Gastroesophageal sphincter (tissue), 4 donors: ENCODE measurements around the gene SHISA2. TPM values are rescaled to one million over a fixed set of nuclear protein-coding genes. Genes with fewer than 3 reads are reported as not detected.

Source experiments
- ATAC-seq: fragments of 150-250 bp; one replicate; pipeline ENCODE4 v1.9.1; 2016; ENCODE audit warnings: mild to moderate bottlenecking, moderate library complexity
- H3K27ac ChIP-seq, 4 donors: fragments of 200-600 bp; sonication (generic) in 3 of 4; 1 replicate in 3 of 4; 2 replicates in 1 of 4; pipeline ENCODE4 v1.5.1; 2016 to 2019
- H3K27me3 ChIP-seq: fragments of 200-600 bp; sonication (generic); one replicate; pipeline ENCODE4 v1.5.1; 2019
- H3K36me3 ChIP-seq, 2 donors: fragments of 200-600 bp; sonication (generic); one replicate each; pipeline ENCODE4 v1.5.1; 2019; ENCODE audit warnings: control low read depth in 1 of 2
- H3K4me1 ChIP-seq, 3 donors: fragments of 200-600 bp; sonication (generic); 1 replicate in 2 of 3; 2 replicates in 1 of 3; pipeline ENCODE4 v1.5.1; 2016 to 2019; ENCODE audit warnings: control low read depth in 2 of 3
- H3K4me3 ChIP-seq, 2 donors: fragments of 200-600 bp; sonication (generic); one replicate each; pipeline ENCODE4 v1.5.1; 2019; ENCODE audit warnings: mild to moderate bottlenecking in 1 of 2, moderate library complexity in 1 of 2
- H3K9me3 ChIP-seq, 3 donors: fragments of 200-600 bp; sonication (generic); one replicate each; pipeline ENCODE4 v1.5.1; 2017 to 2019; ENCODE audit warnings: control low read depth in 2 of 3
- CTCF ChIP-seq, 4 experiments: fragments of 200-600 bp in 2 of 4; fragments of 450-650 bp in 2 of 4; sonication (generic) in 1 of 4; IDR thresholded peaks; one replicate each; pipeline ENCODE4 v1.5.1; 2017 to 2019; ENCODE audit warnings: antibody characterized with exemption in 4 of 4, mild to moderate bottlenecking in 2 of 4, moderate library complexity in 2 of 4
- EP300 ChIP-seq: sonication (generic); formaldehyde crosslinking; IDR thresholded peaks from one replicate; pipeline ENCODE4 v1.6.1; 2017; ENCODE audit warnings: antibody characterized with exemption, mild to moderate bottlenecking
- POLR2A ChIP-seq, 2 donors: fragments of 450-650 bp; IDR thresholded peaks; one replicate each; pipeline ENCODE4 v1.6.1; 2017; ENCODE audit warnings: antibody characterized with exemption in 2 of 2, mild to moderate bottlenecking in 2 of 2, moderate library complexity in 1 of 2
- POLR2AphosphoS5 ChIP-seq: sonication (generic); formaldehyde crosslinking; IDR thresholded peaks from one replicate; pipeline ENCODE4 v1.6.1; 2017; ENCODE audit warnings: antibody characterized with exemption
- WGBS, 2 donors: methylation state at CpG; one replicate each; pipeline ENCODE4 v1.1.5; 2018; ENCODE audit warnings: low coverage in 1 of 2; 5-methylcytosine and 5-hydroxymethylcytosine counted together
- total RNA-seq, 4 donors: library from RNA; depleted of rRNA; stranded (reverse); fragments of >200 nt; gene quantifications; one replicate each; pipeline ENCODE4 v1.1.0, GENCODE V29; 2016

SHISA2 gene
- total RNA-seq, 4 donors from 2014 or later = 0.47 to 3.1 (median 0.71) TPM

GRCh38 chr13:26016189-26016588 is 35.6 kb downstream of the SHISA2 start:
- H3K27ac ChIP-seq = no peak overlapping the region
- H3K4me1 ChIP-seq = peaks cover 0 to 6% (median 0%) of the 10 kb centered on the region in 3 donors
- TF ChIP-seq POLR2A (IDR thresholded peaks at IDR 0.05) (no peak), EP300 (no peak), CTCF (IDR thresholded peaks at IDR 0.05) (no peak), POLR2AphosphoS5 (no peak)
- 87 to 100% methylated on average over 3 of the region's 6 CpGs for WGBS, 2 donors
- no peaks in the 10 kb centered on the region for H3K9me3 ChIP-seq
- peaks cover 35% of the 10 kb centered on the region for H3K27me3 ChIP-seq
- H3K4me3 ChIP-seq = no peak overlapping the region
- no peaks in the 10 kb centered on the region for H3K36me3 ChIP-seq
- no peak for ATAC-seq

GRCh38 chr13:26015271-26016125 is 36.3 kb downstream of the SHISA2 start:
- Histone ChIP-seq H3K27ac (no peak overlapping the region), H3K4me3 (no peak overlapping the region), H3K36me3 (no peaks in the 10 kb centered on the region), H3K27me3 (peaks cover 35% of the 10 kb centered on the region), H3K9me3 (no peaks in the 10 kb centered on the region), H3K4me1 (peaks cover 0 to 6% (median 0%) of the 10 kb centered on the region in 3 donors)
- ATAC-seq = no peak
- no peak for TF ChIP-seq CTCF (IDR thresholded peaks at IDR 0.05)
- no peak for TF ChIP-seq POLR2A (IDR thresholded peaks at IDR 0.05)
- TF ChIP-seq EP300 = no peak
- no peak for TF ChIP-seq POLR2AphosphoS5
- 61 to 71% methylated on average over 6 to 9 of the region's 10 CpGs for WGBS, 2 donors

GRCh38 chr13:26012995-26013394 is 38.8 kb downstream of the SHISA2 start:
- H3K4me1 ChIP-seq = peaks cover 0 to 6% (median 0%) of the 10 kb centered on the region in 3 donors
- no peaks in the 10 kb centered on the region for H3K36me3 ChIP-seq
- H3K27me3 ChIP-seq = peaks cover 29% of the 10 kb centered on the region
- TF ChIP-seq POLR2AphosphoS5 (no peak), POLR2A (IDR thresholded peaks at IDR 0.05) (no peak), CTCF (IDR thresholded peaks at IDR 0.05) (no peak), EP300 (no peak)
- no CpG with 5 or more reads among the region's 9 CpGs for WGBS, 2 donors
- no peak for ATAC-seq
- H3K27ac ChIP-seq = no peak overlapping the region
- no peaks in the 10 kb centered on the region for H3K9me3 ChIP-seq
- H3K4me3 ChIP-seq = peak overlapping the region in 1 of 2 donors; percentile 39

GRCh38 chr13:26011996-26012821 is 39.6 kb downstream of the SHISA2 start:
- Histone ChIP-seq H3K27me3 (peaks cover 29% of the 10 kb centered on the region), H3K4me1 (peaks cover 0 to 6% (median 0%) of the 10 kb centered on the region in 3 donors), H3K27ac (no peak overlapping the region), H3K4me3 (peak overlapping the region in 1 of 2 donors; percentile 39), H3K36me3 (no peaks in the 10 kb centered on the region), H3K9me3 (no peaks in the 10 kb centered on the region)
- WGBS, 2 donors = 0 to 24% methylated on average over 1 to 8 of the region's 53 CpGs
- ATAC-seq = no peak
- TF ChIP-seq CTCF (IDR thresholded peaks at IDR 0.05) = no peak
- no peak for TF ChIP-seq POLR2A (IDR thresholded peaks at IDR 0.05)
- TF ChIP-seq POLR2AphosphoS5 = no peak
- TF ChIP-seq EP300 = no peak
